Mucosa of stomach (tissue), 1 donor: ENCODE data around the gene DR1.

Experiments used
- H3K27me3 ChIP-seq: one replicate; pipeline ENCODE4 v1.7.0; 2013; ENCODE audit warnings: mild to moderate bottlenecking, low read length; ENCODE audit not compliant: control insufficient read depth, insufficient read depth
- H3K36me3 ChIP-seq: one replicate; pipeline ENCODE4 v1.7.0; 2013; ENCODE audit warnings: low read length; ENCODE audit not compliant: control insufficient read depth, insufficient read depth
- H3K4me1 ChIP-seq: one replicate; pipeline ENCODE4 v1.7.0; 2013; ENCODE audit warnings: mild to moderate bottlenecking, low read length; ENCODE audit not compliant: control insufficient read depth, insufficient read depth
- H3K4me3 ChIP-seq: one replicate; pipeline ENCODE4 v1.7.0; 2013; ENCODE audit warnings: low read length
- H3K9ac ChIP-seq: one replicate; pipeline ENCODE4 v1.7.0; 2013; ENCODE audit warnings: mild to moderate bottlenecking, low read length, moderate library complexity
- H3K9me3 ChIP-seq: one replicate; pipeline ENCODE4 v1.7.0; 2013; ENCODE audit warnings: mild to moderate bottlenecking, low read length, moderate library complexity; ENCODE audit not compliant: control insufficient read depth
- donor health status: Pancreatic carcinoma.

The DR1 gene

GRCh38 chr1:93324486-93325464 is 20.9 kb upstream of the DR1 start:
- no peak overlapping the region for H3K9ac ChIP-seq
- no peaks in the 10 kb centered on the region for H3K9me3 ChIP-seq
- peaks cover 42% of the 10 kb centered on the region for H3K4me1 ChIP-seq
- no peaks in the 10 kb centered on the region for H3K27me3 ChIP-seq
- H3K4me3 ChIP-seq: no peak overlapping the region
- no peaks in the 10 kb centered on the region for H3K36me3 ChIP-seq

- no peaks in the 10 kb centered on the region for H3K9me3 ChIP-seq
- H3K4me1 ChIP-seq: peaks cover 17% of the 10 kb centered on the region
- no peaks in the 10 kb centered on the region for H3K36me3 ChIP-seq
- no peak overlapping the region for H3K9ac ChIP-seq
- H3K4me3 ChIP-seq: no peak overlapping the region
- H3K27me3 ChIP-seq: no peaks in the 10 kb centered on the region
These were observed 16.6 kb upstream of the DR1 start for GRCh38 chr1:93328809-93329760.

GRCh38 chr1:93330196-93330595 is 15.5 kb upstream of the DR1 start:
- no peaks in the 10 kb centered on the region for H3K27me3 ChIP-seq
- peaks cover 14% of the 10 kb centered on the region for H3K4me1 ChIP-seq
- H3K36me3 ChIP-seq: no peaks in the 10 kb centered on the region
- no peak overlapping the region for H3K4me3 ChIP-seq
- H3K9me3 ChIP-seq: no peaks in the 10 kb centered on the region
- H3K9ac ChIP-seq: no peak overlapping the region

DNA sequence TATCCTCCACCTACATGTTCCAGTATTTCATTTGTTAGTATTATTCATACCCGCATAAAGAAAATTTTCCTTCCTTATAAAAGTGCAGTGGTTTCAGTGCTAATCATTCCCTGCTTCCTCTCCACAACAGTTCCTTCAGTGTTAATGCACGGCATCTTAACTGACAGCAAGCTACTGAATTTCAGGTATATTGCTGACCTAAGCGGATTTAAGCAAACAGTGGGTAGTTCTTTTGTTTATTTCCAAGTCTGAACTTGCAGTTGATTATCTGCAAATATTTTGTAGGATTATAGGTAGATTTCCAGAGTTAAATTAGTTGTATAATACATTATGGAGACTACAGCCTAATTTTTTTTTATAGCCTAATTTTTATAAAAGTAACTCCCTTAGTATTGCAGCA is 15.1 kb upstream of the DR1 start:
- Histone ChIP-seq H3K36me3 (no peaks in the 10 kb centered on the region), H3K4me1 (peaks cover 10% of the 10 kb centered on the region), H3K27me3 (no peaks in the 10 kb centered on the region), H3K9ac (no peak overlapping the region), H3K9me3 (no peaks in the 10 kb centered on the region), H3K4me3 (no peak overlapping the region)

GRCh38 chr1:93331412-93331811 is 14.3 kb upstream of the DR1 start:
- H3K4me1 ChIP-seq: peaks cover 5% of the 10 kb centered on the region
- no peak overlapping the region for H3K9ac ChIP-seq
- no peaks in the 10 kb centered on the region for H3K9me3 ChIP-seq
- no peaks in the 10 kb centered on the region for H3K36me3 ChIP-seq
- no peak overlapping the region for H3K4me3 ChIP-seq
- H3K27me3 ChIP-seq: no peaks in the 10 kb centered on the region

DNA sequence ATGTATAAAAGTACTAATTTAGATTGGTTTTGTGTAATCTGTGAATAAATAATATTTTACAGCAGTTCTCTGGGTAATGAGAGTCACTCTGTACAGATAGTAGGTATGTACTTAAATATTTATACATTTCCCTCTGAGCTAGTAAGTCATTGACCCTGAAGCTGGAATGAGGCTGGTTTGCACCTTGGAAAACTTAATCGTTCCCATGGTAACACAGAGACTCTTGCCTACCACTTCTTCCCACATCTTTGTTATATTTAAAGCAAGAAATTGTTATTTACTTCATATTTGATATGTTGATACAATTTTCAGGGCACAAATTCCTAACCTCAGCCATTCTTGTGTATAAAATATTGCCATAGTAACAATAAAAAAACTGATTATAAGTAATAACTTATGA is 13.3 kb upstream of the DR1 start:
- H3K27me3 ChIP-seq: no peaks in the 10 kb centered on the region
- no peak overlapping the region for H3K4me3 ChIP-seq
- peaks cover 5% of the 10 kb centered on the region for H3K4me1 ChIP-seq

GRCh38 chr1:93338387-93339146 is 7.1 kb upstream of the DR1 start:
- no peaks in the 10 kb centered on the region for H3K36me3 ChIP-seq
- no peak overlapping the region for H3K9ac ChIP-seq
- peaks cover 6% of the 10 kb centered on the region for H3K4me1 ChIP-seq
- no peaks in the 10 kb centered on the region for H3K9me3 ChIP-seq
- H3K4me3 ChIP-seq: no peak overlapping the region
- no peaks in the 10 kb centered on the region for H3K27me3 ChIP-seq

More for the DNA sequence above, 13.3 kb upstream of the DR1 start:
- Histone ChIP-seq H3K36me3 (no peaks in the 10 kb centered on the region), H3K9me3 (no peaks in the 10 kb centered on the region), H3K9ac (no peak overlapping the region)

DNA sequence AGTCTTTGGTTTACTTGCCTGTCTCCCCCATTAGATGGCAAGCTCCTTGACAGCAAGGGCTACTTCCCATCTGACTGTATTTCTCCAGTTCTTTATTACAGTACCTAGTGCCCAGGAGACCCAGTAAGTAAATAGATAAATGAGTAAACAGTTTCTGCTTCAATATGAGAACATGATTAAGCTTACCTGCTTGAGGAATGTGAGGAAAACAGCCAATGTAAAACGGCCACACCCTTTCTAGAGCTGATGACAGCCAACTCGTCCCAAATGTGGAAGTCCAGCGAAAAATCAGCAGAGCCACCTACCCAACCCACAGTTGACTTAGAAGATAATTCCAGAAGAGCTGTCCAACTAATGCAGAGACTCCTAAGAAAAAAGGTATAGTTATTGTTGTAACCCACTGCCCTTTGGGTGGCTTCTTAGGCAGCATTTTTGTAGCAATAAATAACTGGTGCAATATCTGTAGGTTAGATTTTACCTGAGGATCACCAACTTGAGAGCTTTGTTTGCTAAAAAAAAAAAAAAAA is 6.5 kb upstream of the DR1 start:
- Histone ChIP-seq H3K36me3 (no peaks in the 10 kb centered on the region), H3K9me3 (no peaks in the 10 kb centered on the region), H3K9ac (no peak overlapping the region), H3K4me1 (peaks cover 6% of the 10 kb centered on the region), H3K27me3 (no peaks in the 10 kb centered on the region), H3K4me3 (no peak overlapping the region)

GRCh38 chr1:93340090-93340489 is 5.6 kb upstream of the DR1 start:
- Histone ChIP-seq H3K4me1 (peaks cover 6% of the 10 kb centered on the region), H3K27me3 (no peaks in the 10 kb centered on the region), H3K9me3 (no peaks in the 10 kb centered on the region), H3K4me3 (no peak overlapping the region), H3K9ac (no peak overlapping the region), H3K36me3 (no peaks in the 10 kb centered on the region)

- Histone ChIP-seq H3K36me3 (no peaks in the 10 kb centered on the region), H3K4me1 (peaks cover under 1% of the 10 kb centered on the region), H3K9ac (no peak overlapping the region), H3K27me3 (no peaks in the 10 kb centered on the region), H3K4me3 (no peak overlapping the region), H3K9me3 (no peaks in the 10 kb centered on the region)
These were observed 1.2 kb upstream of the DR1 start for GRCh38 chr1:93344484-93344883.

DNA sequence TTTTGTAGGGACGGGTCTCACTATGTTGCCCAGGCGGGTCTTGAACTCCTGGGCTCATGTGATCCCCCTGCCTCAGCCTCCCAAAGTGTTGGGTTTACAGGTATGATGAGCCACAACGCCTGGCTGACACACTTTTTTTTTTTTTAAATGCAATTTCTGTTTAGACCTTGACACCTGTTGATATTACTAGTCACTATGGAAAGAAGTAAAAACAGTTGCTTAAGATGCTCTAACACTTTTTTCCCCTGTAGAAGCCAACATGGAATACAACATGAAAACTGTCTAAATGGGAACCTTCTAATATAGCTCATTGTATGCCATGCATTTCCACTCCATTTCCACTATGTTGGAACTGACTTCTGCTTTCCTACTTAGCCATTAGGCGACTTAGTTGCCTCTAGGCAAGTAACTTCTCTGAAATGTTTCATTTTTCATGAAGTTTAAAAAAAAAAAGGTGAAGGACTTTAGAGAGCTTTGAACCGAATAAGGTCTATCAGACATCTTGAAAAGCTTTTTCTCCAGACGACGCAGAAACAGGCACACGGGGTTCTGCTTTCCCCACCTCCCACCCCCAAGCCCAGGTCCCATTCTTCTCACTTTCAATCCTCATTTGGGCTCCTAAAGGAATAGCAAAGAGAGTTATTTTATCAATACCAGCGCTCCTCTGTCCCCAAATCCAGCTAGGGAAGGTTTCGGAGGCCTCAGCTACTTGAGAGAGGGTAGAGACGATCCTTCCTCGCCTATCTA is 648 bp upstream of the DR1 start:
- H3K4me1 ChIP-seq: no peaks in the 10 kb centered on the region
- no peaks in the 10 kb centered on the region for H3K36me3 ChIP-seq
- no peaks in the 10 kb centered on the region for H3K9me3 ChIP-seq
- H3K27me3 ChIP-seq: no peaks in the 10 kb centered on the region
- peak overlapping the region; percentile 98 for H3K9ac ChIP-seq
- peak overlapping the region; percentile 75 for H3K4me3 ChIP-seq
